Activated CD8-positive, alpha-beta memory T cell treated with anti-CD3 and anti-CD28 coated beads, Interleukin-2, amount 10 ng/mL, durations not matched to agents 7 days and 5 days (primary cell): Measurements from ENCODE around the gene SORCS2. TPM values are rescaled to one million over a fixed set of nuclear protein-coding genes. Genes with fewer than 3 reads are reported as not detected.

Experiments used
- ATAC-seq: fragments of 150-1000 bp; cut with Tn5 transposase; one replicate; pipeline ENCODE4 v1.10.0; 2021; ENCODE audit warnings: moderate library complexity
- CTCF ChIA-PET: fragments of 350-600 bp; sonication (Branson Sonifier 250); formaldehyde crosslinking; loops from one replicate; lab custom pipeline; 2021; ENCODE audit warnings: antibody characterized with exemption; lab: Charles Lee
- DNase-seq: peaks from one replicate; pipeline ENCODE4 v3.0.0-alpha.2; 2020
- H3K27ac Mint-ChIP-seq: one replicate; pipeline ENCODE4 v1.8.0; 2021; ENCODE audit warnings: mild to moderate bottlenecking, mixed read lengths
- H3K27me3 Mint-ChIP-seq: one replicate; pipeline ENCODE4 v1.8.0; 2021; ENCODE audit warnings: mixed read lengths
- H3K36me3 Mint-ChIP-seq: one replicate; pipeline ENCODE4 v1.8.0; 2021; ENCODE audit warnings: mild to moderate bottlenecking, mixed read lengths
- H3K4me1 Mint-ChIP-seq: one replicate; pipeline ENCODE4 v1.8.0; 2021; ENCODE audit warnings: mixed read lengths
- H3K4me3 Mint-ChIP-seq: one replicate; pipeline ENCODE4 v1.8.0; 2021; ENCODE audit warnings: mild to moderate bottlenecking, moderate library complexity, mixed read lengths
- H3K9me3 Mint-ChIP-seq: one replicate; pipeline ENCODE4 v1.8.0; 2022; ENCODE audit warnings: low read depth, mixed read lengths
- total RNA-seq, 2 experiments: library from RNA; stranded (reverse); gene quantifications; one replicate each; pipeline ENCODE4 v1.2.3, GENCODE V29; 2021

Gene SORCS2
- total RNA-seq, 2 experiments from 2014 or later = 0.05 to 0.06 TPM

DNA sequence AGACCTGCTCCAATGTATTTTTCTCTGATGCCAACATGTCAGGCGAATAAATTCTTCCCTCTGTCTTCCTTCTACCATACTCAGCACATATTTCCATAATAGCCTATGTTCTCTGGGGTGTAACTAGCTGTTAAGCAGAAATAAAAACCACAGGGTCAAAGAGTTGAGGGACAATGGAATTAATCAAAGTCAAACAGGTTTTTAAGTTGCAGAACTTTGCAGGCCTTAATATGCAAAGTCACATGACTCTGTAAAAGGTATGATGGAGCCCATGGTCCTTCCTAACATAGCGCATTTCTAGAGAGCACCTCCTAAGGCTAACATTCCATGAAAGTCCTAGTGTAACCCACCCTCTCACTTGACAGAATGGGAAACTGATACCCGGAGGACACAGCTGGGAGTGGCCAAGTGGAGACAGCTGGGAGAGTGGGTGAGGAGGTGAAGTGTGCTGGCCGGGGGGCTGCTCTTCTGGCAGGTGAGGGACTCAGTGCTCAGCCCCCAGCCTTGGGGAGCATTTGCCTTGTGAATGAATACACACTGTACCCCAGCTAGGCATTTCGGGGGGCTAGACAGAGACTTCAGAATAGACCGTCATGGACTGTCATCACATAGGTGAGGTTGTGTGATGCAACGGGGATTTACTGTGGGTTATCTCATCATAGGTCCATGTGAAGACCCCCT lies 8.4 kb upstream of the SORCS2 start:
- CTCF ChIA-PET = no interaction called here
- H3K36me3 Mint-ChIP-seq = peaks cover 8% of the 10 kb centered on the region
- no peak overlapping the region for H3K4me3 Mint-ChIP-seq
- peaks cover 16% of the 10 kb centered on the region for H3K4me1 Mint-ChIP-seq
- H3K27ac Mint-ChIP-seq = no peak overlapping the region
- peaks cover 9% of the 10 kb centered on the region for H3K9me3 Mint-ChIP-seq
- ATAC-seq (no peak), DNase-seq (no peak)
- peaks cover 53% of the 10 kb centered on the region for H3K27me3 Mint-ChIP-seq

DNA sequence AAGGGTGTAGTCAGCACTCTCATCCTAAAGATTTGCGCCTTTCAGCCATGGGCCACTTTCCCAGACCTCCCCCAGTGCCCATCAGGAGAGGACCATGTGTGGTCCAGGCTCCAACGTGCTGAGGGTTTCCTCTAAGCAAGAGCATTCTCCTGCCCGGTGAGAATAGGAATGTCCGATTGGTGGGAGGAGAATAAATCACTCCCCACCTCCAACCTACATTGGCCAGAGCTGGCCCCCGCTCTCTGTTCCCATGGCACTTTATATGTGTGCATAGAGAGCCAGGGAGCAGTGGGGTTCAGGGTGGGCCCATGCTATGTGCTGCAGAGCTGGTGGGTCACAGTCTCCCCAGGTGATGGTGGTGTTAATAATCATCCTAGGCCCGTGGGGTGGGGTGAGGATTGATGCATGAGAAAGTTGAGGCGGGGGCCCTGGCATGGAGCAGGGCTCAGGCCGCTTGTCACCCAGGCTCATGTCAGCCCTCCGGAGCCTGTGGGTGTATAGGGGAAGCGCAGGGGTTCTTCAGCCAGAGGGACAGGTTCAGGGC lies 6.8 kb upstream of the SORCS2 start:
- no peak for ATAC-seq
- no peak overlapping the region for H3K27ac Mint-ChIP-seq
- CTCF ChIA-PET = interaction anchor here (1.9 kb wide), 1 partner anchor 83 kb away, joined by 6 read pairs; no protein-coding TSS in a partner anchor
- peaks cover 4% of the 10 kb centered on the region for H3K9me3 Mint-ChIP-seq
- peaks cover 16% of the 10 kb centered on the region for H3K4me1 Mint-ChIP-seq
- no peak overlapping the region for H3K4me3 Mint-ChIP-seq
- H3K27me3 Mint-ChIP-seq = peaks cover 64% of the 10 kb centered on the region
- H3K36me3 Mint-ChIP-seq = peaks cover 4% of the 10 kb centered on the region
- no peak for DNase-seq

DNA sequence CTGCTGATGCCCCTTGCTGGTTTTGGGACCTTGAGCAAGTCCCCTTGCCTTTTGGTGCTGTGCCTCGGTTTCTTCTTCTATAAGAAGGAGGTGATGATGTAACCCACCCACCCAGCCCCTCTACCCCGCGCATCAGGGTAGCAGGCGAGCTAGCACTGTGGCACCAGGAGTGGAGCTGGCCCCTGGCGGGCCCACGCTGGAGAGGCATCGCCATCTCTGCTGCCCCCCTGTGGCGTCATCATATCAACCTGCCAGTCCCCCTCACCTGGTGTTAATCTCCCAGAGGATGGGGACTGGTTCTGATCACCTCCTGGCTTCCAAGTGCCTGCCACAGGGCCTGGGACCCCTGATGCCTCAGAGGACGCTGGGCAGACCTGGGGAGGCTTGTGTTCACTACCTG lies 6.3 kb upstream of the SORCS2 start:
- no peak for DNase-seq
- CTCF ChIA-PET = interaction anchor here (1.9 kb wide), 1 partner anchor 84 kb away, joined by 6 read pairs; no protein-coding TSS in a partner anchor
- no peak overlapping the region for H3K4me3 Mint-ChIP-seq

GRCh38 chr4:7186516-7187167 lies 5.7 kb upstream of the SORCS2 start:
- no peak for DNase-seq
- no peak for ATAC-seq
- peaks cover 4% of the 10 kb centered on the region for H3K36me3 Mint-ChIP-seq
- CTCF ChIA-PET = interaction anchor here (1.9 kb wide), 1 partner anchor 84 kb away, joined by 6 read pairs; no protein-coding TSS in a partner anchor
- H3K27ac Mint-ChIP-seq = no peak overlapping the region
- peaks cover 66% of the 10 kb centered on the region for H3K27me3 Mint-ChIP-seq
- no peak overlapping the region for H3K4me3 Mint-ChIP-seq
- H3K4me1 Mint-ChIP-seq = peaks cover 16% of the 10 kb centered on the region
- H3K9me3 Mint-ChIP-seq = peaks cover 4% of the 10 kb centered on the region

More for the DNA sequence above, 6.3 kb upstream of the SORCS2 start:
- Mint-ChIP-seq H3K36me3 (peaks cover 4% of the 10 kb centered on the region), H3K9me3 (peaks cover 4% of the 10 kb centered on the region), H3K27me3 (peaks cover 65% of the 10 kb centered on the region), H3K4me1 (peaks cover 16% of the 10 kb centered on the region), H3K27ac (no peak overlapping the region)
- no peak for ATAC-seq

- Mint-ChIP-seq H3K27me3 (peaks cover 71% of the 10 kb centered on the region), H3K27ac (no peak overlapping the region), H3K36me3 (peaks cover 4% of the 10 kb centered on the region), H3K4me3 (no peak overlapping the region), H3K4me1 (peaks cover 16% of the 10 kb centered on the region), H3K9me3 (peaks cover 4% of the 10 kb centered on the region)
- ATAC-seq (no peak), DNase-seq (no peak)
- CTCF ChIA-PET = interaction anchor here (1.9 kb wide), 1 partner anchor 85 kb away, joined by 6 read pairs; no protein-coding TSS in a partner anchor
These were observed 5.2 kb upstream of the SORCS2 start for GRCh38 chr4:7187168-7187535.

- CTCF ChIA-PET = interaction anchor here (1.0 kb wide), 2 partner anchors 86 to 148 kb away, joined by 3 to 4 read pairs; no protein-coding TSS in a partner anchor
- no peak for ATAC-seq
- DNase-seq = no peak
- H3K4me3 Mint-ChIP-seq = no peak overlapping the region
- peaks cover 11% of the 10 kb centered on the region for H3K4me1 Mint-ChIP-seq
- peaks cover 4% of the 10 kb centered on the region for H3K36me3 Mint-ChIP-seq
- H3K27ac Mint-ChIP-seq = no peak overlapping the region
- H3K9me3 Mint-ChIP-seq = peaks cover 2% of the 10 kb centered on the region
- peaks cover 69% of the 10 kb centered on the region for H3K27me3 Mint-ChIP-seq
These were observed 4.6 kb upstream of the SORCS2 start for GRCh38 chr4:7187691-7188090.

- H3K27ac Mint-ChIP-seq = no peak overlapping the region
These were observed 3.3 kb upstream of the SORCS2 start for GRCh38 chr4:7189066-7189465.

DNA sequence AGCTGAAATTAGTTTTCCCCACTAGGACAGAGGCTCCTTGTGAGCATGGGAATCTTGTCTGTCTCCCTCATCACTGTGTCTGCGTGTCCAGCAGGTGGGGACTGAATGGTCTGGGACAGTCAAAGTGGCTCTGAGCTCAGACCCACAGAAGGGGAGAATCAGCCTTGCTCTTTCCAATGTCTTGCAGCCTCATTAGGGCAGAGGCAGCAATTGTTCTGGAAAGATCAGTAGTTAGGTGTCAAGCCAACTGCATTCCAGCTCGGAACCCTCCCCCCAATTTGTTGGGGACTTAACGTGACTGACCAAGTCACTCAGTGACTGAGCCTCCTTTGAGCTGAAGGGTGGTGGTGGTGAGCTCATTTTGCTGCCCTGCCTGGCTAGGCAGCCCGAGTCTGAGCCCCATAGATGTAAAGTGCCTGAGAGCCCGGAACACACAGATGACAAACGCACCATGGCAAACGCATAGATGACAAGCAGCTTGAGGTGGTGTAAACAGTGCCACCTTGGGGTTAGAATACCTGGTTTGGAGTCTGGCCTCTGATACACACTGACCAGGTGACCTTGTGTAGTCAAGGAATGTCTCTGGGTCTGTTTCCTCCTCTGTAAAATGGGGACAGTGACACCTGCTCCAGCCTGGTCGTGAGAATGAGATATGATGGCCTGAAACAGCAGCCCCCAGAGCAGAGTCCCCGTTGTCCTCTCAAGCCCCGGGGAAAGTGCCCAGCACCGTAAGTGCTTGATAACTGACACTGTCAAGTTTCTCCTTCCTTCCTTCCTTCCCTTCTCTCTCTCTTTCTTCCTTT lies 2.7 kb upstream of the SORCS2 start:
- Mint-ChIP-seq H3K4me1 (no peaks in the 10 kb centered on the region), H3K36me3 (no peaks in the 10 kb centered on the region), H3K27me3 (peaks cover 75% of the 10 kb centered on the region), H3K27ac (no peak overlapping the region), H3K9me3 (no peaks in the 10 kb centered on the region), H3K4me3 (no peak overlapping the region)
- DNase-seq = no peak
- CTCF ChIA-PET = interaction anchor here (1.0 to 1.9 kb wide), 2 partner anchors 13 to 615 kb away, joined by 3 to 5 read pairs; no protein-coding TSS in a partner anchor
- no peak for ATAC-seq

More at GRCh38 chr4:7189066-7189465, 3.3 kb upstream of the SORCS2 start:
- CTCF ChIA-PET = interaction anchor here (1.0 to 1.9 kb wide), 3 partner anchors 12 to 616 kb away, joined by 3 to 5 read pairs (median 4); no protein-coding TSS in a partner anchor
- Mint-ChIP-seq H3K4me1 (no peaks in the 10 kb centered on the region), H3K36me3 (no peaks in the 10 kb centered on the region), H3K27me3 (peaks cover 74% of the 10 kb centered on the region), H3K9me3 (no peaks in the 10 kb centered on the region), H3K4me3 (no peak overlapping the region)
- no peak for ATAC-seq
- DNase-seq = no peak

GRCh38 chr4:7190278-7190594 lies 2.1 kb upstream of the SORCS2 start:
- peaks cover 77% of the 10 kb centered on the region for H3K27me3 Mint-ChIP-seq
- CTCF ChIA-PET = no interaction called here
- H3K36me3 Mint-ChIP-seq = no peaks in the 10 kb centered on the region
- H3K4me3 Mint-ChIP-seq = no peak overlapping the region
- no peak for DNase-seq
- H3K27ac Mint-ChIP-seq = no peak overlapping the region
- no peaks in the 10 kb centered on the region for H3K4me1 Mint-ChIP-seq
- ATAC-seq = no peak
- no peaks in the 10 kb centered on the region for H3K9me3 Mint-ChIP-seq

GRCh38 chr4:7190691-7191545 lies 1.4 kb upstream of the SORCS2 start:
- CTCF ChIA-PET = no interaction called here
- H3K36me3 Mint-ChIP-seq = no peaks in the 10 kb centered on the region
- no peaks in the 10 kb centered on the region for H3K9me3 Mint-ChIP-seq
- H3K27me3 Mint-ChIP-seq = peaks cover 82% of the 10 kb centered on the region
- DNase-seq (no peak), ATAC-seq (no peak)
- no peak overlapping the region for H3K4me3 Mint-ChIP-seq
- H3K4me1 Mint-ChIP-seq = no peaks in the 10 kb centered on the region
- H3K27ac Mint-ChIP-seq = no peak overlapping the region

- CTCF ChIA-PET = interaction anchor here (0.7 to 1.1 kb wide), 3 partner anchors 14 to 804 kb away, joined by 3 read pairs; no protein-coding TSS in a partner anchor
- Mint-ChIP-seq H3K4me3 (no peak overlapping the region), H3K36me3 (no peaks in the 10 kb centered on the region), H3K27ac (no peak overlapping the region), H3K4me1 (no peaks in the 10 kb centered on the region), H3K27me3 (peaks cover 84% of the 10 kb centered on the region), H3K9me3 (no peaks in the 10 kb centered on the region)
- DNase-seq = no peak
- ATAC-seq = no peak
These were observed 639 bp upstream of the SORCS2 start for GRCh38 chr4:7191546-7192251.
